Activated CD4-positive, alpha-beta T cell treated with anti-CD3 and anti-CD28 coated beads, Interleukin-2, amount 10 ng/mL, durations not matched to agents 24 days and 14 days (primary cell): ENCODE measurements around the gene MAPT. TPM values are rescaled to one million over a fixed set of nuclear protein-coding genes. Genes with fewer than 3 reads are reported as not detected.

Experiments used
- total RNA-seq: library from RNA; stranded (reverse); gene quantifications from 2 replicates; pipeline ENCODE4 v1.2.3, GENCODE V29; 2022

Gene MAPT
- total RNA-seq, 1 donor from 2014 or later = 0.37 TPM

Other genes with a start within 250 kb of the MAPT start
- gene CRHR1, start 110.2 kb upstream of the MAPT start, total RNA-seq = not detected in 2 replicates
- gene SPPL2C, start 49.7 kb upstream of the MAPT start, total RNA-seq = not detected in 2 replicates
- gene STH, start 104.7 kb downstream of the MAPT start, total RNA-seq = not detected in 2 replicates